HepG2 (cell line): ENCODE results near the gene GALC.

Experiments
- BCL3 ChIP-seq: sonication (generic); formaldehyde crosslinking; IDR thresholded peaks from 2 replicates; pipeline ENCODE4 v1.5.1; 2020; ENCODE audit warnings: mild to moderate bottlenecking, missing genetic modification reagents, moderate library complexity
- ELF4 ChIP-seq: sonication (generic); formaldehyde crosslinking; IDR thresholded peaks from 2 replicates; pipeline ENCODE4 v1.5.0; 2020; ENCODE audit warnings: missing genetic modification reagents, mild to moderate bottlenecking, moderate library complexity, borderline replicate concordance
- HDAC6 ChIP-seq: fragments of 200-600 bp; sonication (generic); IDR thresholded peaks from 2 replicates; pipeline ENCODE4 v1.7.0; 2017; ENCODE audit warnings: mild to moderate bottlenecking, antibody characterized with exemption, low read length, low read depth
- NFIC ChIP-seq: IDR thresholded peaks from 2 replicates; pipeline ENCODE4 v1.6.1; 2012; ENCODE audit warnings: mild to moderate bottlenecking, low read length, inconsistent platforms
- NFYB ChIP-seq: sonication (generic); formaldehyde crosslinking; IDR thresholded peaks from 2 replicates; pipeline ENCODE4 v1.4.0; 2020; ENCODE audit warnings: missing genetic modification reagents
- SNAPC5 ChIP-seq: sonication (generic); formaldehyde crosslinking; IDR thresholded peaks from 2 replicates; pipeline ENCODE4 v1.8.1; 2023; ENCODE audit warnings: mild to moderate bottlenecking, missing genetic modification reagents, borderline replicate concordance
- ZKSCAN8 ChIP-seq: IDR thresholded peaks from 2 replicates; pipeline ENCODE4 v1.6.1; 2016; ENCODE audit warnings: borderline replicate concordance, missing genetic modification reagents, missing compliant biosample characterization
- ZNF138 ChIP-seq: sonication (generic); formaldehyde crosslinking; IDR thresholded peaks from 2 replicates; pipeline ENCODE4 v1.5.0; 2020; ENCODE audit warnings: mild to moderate bottlenecking, low read depth, missing genetic modification reagents
- ZNF24 ChIP-seq: fragments of 450-650 bp; IDR thresholded peaks from 2 replicates; pipeline ENCODE4 v1.6.1; 2017; ENCODE audit warnings: antibody characterized with exemption, mild to moderate bottlenecking
- ZNF263 ChIP-seq: sonication (generic); formaldehyde crosslinking; IDR thresholded peaks from 2 replicates; pipeline ENCODE4 v1.4.0; 2020; ENCODE audit warnings: missing genetic modification reagents
- ZNF556 ChIP-seq: sonication (generic); formaldehyde crosslinking; IDR thresholded peaks from 2 replicates; pipeline ENCODE4 v1.4.0; 2020; ENCODE audit warnings: mild to moderate bottlenecking, missing genetic modification reagents, borderline replicate concordance
- ZNF781 ChIP-seq: sonication (generic); formaldehyde crosslinking; IDR thresholded peaks from 2 replicates; pipeline ENCODE4 v1.5.1; 2020; ENCODE audit warnings: borderline replicate concordance, mild to moderate bottlenecking, missing genetic modification reagents; ENCODE audit errors: not compliant biosample characterization

DNA sequence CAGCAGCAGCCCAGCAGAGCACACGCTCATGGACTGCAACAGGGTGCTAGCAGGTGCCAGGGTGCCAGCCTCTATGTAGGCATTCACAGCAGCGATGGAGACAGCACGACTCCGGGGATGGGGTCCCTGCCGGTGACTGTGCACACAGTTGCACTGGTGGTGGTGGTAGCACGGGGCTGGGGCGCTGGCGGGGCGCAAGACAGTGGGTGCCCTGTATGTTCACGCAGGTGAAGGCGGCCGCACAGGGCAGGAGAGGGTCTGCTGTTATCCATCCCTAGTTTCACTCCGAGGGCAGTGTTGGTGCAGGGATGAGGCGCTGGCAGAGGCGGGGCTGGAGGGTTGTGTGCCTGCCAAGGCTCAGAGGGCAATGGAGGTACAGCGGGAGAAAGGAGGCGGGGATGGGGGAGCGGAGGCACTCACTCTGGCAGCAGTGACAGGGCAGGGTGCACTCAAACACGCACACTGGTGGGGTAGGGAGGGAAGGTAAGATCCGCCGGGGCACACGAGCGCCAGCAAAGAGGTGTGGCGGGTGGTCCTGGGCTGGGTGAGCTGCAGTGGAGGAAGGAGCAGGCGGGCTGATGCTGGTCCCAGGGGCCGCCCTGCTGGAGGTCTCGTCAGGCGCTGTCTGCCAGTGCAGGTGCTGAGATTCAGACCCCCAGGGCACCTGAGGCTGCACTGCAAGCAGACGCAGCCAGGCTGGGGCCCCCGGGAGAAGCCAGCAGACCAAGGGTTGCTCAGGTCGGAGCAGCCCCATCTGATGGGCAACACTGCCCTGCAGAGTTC lies 76.7 kb downstream of the GALC start:
- TF ChIP-seq NFIC (no peak), HDAC6 (no peak), ZNF556 (CRISPR knock-in tag) (no peak), ZNF138 (CRISPR knock-in tag) (no peak), NFYB (no peak), ZNF263 (CRISPR knock-in tag) (no peak), ZNF781 (CRISPR knock-in tag) (no peak), ZNF24 (no peak), ELF4 (CRISPR knock-in tag) (no peak), ZKSCAN8 (CRISPR knock-in tag) (no peak), BCL3 (no peak), SNAPC5 (CRISPR knock-in tag) (no peak)
